Duodenal mucosa (tissue), 2 donors: ENCODE data around the gene PDE12.

Experiments used
- H3K27ac ChIP-seq: one replicate; pipeline ENCODE4 v1.7.0; 2013; ENCODE audit warnings: low read depth, low read length
- H3K27me3 ChIP-seq, 2 donors: one replicate each; pipeline ENCODE4 v1.7.0; 2013; ENCODE audit warnings: low read length in 2 of 2, control low read depth in 1 of 2; ENCODE audit not compliant: insufficient read depth in 2 of 2, control insufficient read depth in 1 of 2
- H3K36me3 ChIP-seq, 2 donors: one replicate each; pipeline ENCODE4 v1.7.0; 2013; ENCODE audit warnings: low read length in 2 of 2, control low read depth in 1 of 2; ENCODE audit not compliant: insufficient read depth in 2 of 2, control insufficient read depth in 1 of 2
- H3K4me1 ChIP-seq, 2 donors: one replicate each; pipeline ENCODE4 v1.7.0; 2013; ENCODE audit warnings: low read length in 2 of 2, control low read depth in 1 of 2; ENCODE audit not compliant: insufficient read depth in 2 of 2, control insufficient read depth in 1 of 2
- H3K4me3 ChIP-seq, 2 donors: one replicate each; pipeline ENCODE4 v1.7.0; 2013; ENCODE audit warnings: low read length in 2 of 2, low read depth in 1 of 2
- H3K9ac ChIP-seq, 2 donors: one replicate each; pipeline ENCODE4 v1.7.0; 2013; ENCODE audit warnings: low read length in 2 of 2, low read depth in 1 of 2
- H3K9me3 ChIP-seq, 2 donors: one replicate each; pipeline ENCODE4 v1.7.0; 2013; ENCODE audit warnings: low read length in 2 of 2, control low read depth in 1 of 2; ENCODE audit not compliant: control insufficient read depth in 1 of 2

PDE12 gene, protein sequence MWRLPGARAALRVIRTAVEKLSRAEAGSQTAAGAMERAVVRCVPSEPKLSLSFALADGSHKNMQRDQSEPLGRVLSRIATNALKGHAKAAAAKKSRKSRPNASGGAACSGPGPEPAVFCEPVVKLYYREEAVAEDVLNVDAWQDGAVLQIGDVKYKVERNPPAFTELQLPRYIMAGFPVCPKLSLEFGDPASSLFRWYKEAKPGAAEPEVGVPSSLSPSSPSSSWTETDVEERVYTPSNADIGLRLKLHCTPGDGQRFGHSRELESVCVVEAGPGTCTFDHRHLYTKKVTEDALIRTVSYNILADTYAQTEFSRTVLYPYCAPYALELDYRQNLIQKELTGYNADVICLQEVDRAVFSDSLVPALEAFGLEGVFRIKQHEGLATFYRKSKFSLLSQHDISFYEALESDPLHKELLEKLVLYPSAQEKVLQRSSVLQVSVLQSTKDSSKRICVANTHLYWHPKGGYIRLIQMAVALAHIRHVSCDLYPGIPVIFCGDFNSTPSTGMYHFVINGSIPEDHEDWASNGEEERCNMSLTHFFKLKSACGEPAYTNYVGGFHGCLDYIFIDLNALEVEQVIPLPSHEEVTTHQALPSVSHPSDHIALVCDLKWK

GRCh38 chr3:57555738-57556458 lies at the start of gene PDE12:
TSS of gene PDE12 (plus strand) at chr3:57556274. CDS start at chr3:57556380, 106 bp downstream.
- H3K27me3 ChIP-seq: no peaks in the 10 kb centered on the region
- H3K36me3 ChIP-seq: peaks cover 4 to 9% of the 10 kb centered on the region in 2 donors
- H3K4me3 ChIP-seq: peak within 1 kb of the TSS; percentile 91 to 92
- peak within 1 kb of the TSS; percentile 89 to 91 for H3K9ac ChIP-seq
- H3K27ac ChIP-seq: peak within 1 kb of the TSS; percentile 83
- peaks cover 20 to 22% of the 10 kb centered on the region in 2 donors for H3K4me1 ChIP-seq
- no peaks in the 10 kb centered on the region for H3K9me3 ChIP-seq

DNA sequence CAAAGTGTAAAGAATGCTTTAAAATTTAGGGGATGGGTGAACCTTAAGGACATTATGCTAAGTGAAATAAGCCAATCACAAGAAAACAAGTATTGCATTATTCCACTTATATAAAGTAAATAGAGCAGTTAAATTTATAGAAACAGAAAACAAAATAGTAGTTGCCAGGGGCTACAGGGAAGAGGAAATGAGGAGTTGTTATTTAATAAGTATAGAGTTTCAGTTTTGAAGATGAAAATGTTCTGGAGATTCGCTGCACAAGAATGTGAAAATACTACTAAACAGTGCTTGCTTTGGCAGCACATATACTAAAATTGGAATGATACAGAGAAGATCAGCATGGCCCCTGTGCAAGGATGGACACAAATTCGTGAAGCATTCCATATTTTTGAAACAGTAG lies 43.9 kb upstream of the PDE12 start:
- H3K27ac ChIP-seq: no peak overlapping the region
- no peaks in the 10 kb centered on the region for H3K36me3 ChIP-seq
- H3K9ac ChIP-seq: no peak overlapping the region
- no peaks in the 10 kb centered on the region for H3K27me3 ChIP-seq
- no peaks in the 10 kb centered on the region for H3K4me1 ChIP-seq
- H3K4me3 ChIP-seq: no peak overlapping the region
- no peaks in the 10 kb centered on the region for H3K9me3 ChIP-seq

GRCh38 chr3:57518276-57518915 lies 37.7 kb upstream of the PDE12 start:
- no peak overlapping the region for H3K4me3 ChIP-seq
- H3K9me3 ChIP-seq: no peaks in the 10 kb centered on the region
- H3K9ac ChIP-seq: no peak overlapping the region
- H3K36me3 ChIP-seq: no peaks in the 10 kb centered on the region
- no peaks in the 10 kb centered on the region for H3K27me3 ChIP-seq
- H3K27ac ChIP-seq: no peak overlapping the region
- no peaks in the 10 kb centered on the region for H3K4me1 ChIP-seq

DNA sequence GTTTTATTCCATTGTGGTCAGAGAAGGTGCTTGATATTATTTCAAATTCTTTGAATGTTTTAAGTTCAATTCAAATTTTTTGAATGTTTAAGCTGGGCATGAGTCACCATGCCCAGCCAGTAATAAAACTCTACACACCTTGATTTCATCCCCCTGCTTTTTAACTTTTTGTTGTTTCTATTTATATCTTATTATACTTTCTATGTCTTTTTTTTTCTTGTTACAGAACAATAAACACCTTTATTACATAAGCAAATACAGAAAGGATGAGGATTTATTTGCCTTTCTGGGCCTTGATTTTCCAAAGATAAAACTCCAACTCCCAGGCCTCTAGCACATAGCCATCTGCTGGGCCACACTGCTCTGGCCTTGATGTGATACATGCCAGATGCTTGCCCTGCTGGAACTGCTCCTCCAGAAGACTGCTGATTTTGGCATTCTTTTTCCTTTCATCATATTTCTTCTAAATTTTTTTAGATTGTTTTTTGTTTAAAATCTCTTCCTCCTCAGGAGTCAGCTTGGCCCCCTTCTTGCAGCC lies 25.9 kb upstream of the PDE12 start:
- Histone ChIP-seq H3K9me3 (no peaks in the 10 kb centered on the region), H3K36me3 (no peaks in the 10 kb centered on the region), H3K4me1 (no peaks in the 10 kb centered on the region), H3K27ac (no peak overlapping the region), H3K27me3 (no peaks in the 10 kb centered on the region), H3K4me3 (no peak overlapping the region), H3K9ac (no peak overlapping the region)

GRCh38 chr3:57538465-57538864 lies 17.6 kb upstream of the PDE12 start:
- Histone ChIP-seq H3K9me3 (no peaks in the 10 kb centered on the region), H3K4me1 (no peaks in the 10 kb centered on the region), H3K4me3 (no peak overlapping the region), H3K9ac (no peak overlapping the region), H3K27ac (no peak overlapping the region), H3K27me3 (no peaks in the 10 kb centered on the region), H3K36me3 (no peaks in the 10 kb centered on the region)

DNA sequence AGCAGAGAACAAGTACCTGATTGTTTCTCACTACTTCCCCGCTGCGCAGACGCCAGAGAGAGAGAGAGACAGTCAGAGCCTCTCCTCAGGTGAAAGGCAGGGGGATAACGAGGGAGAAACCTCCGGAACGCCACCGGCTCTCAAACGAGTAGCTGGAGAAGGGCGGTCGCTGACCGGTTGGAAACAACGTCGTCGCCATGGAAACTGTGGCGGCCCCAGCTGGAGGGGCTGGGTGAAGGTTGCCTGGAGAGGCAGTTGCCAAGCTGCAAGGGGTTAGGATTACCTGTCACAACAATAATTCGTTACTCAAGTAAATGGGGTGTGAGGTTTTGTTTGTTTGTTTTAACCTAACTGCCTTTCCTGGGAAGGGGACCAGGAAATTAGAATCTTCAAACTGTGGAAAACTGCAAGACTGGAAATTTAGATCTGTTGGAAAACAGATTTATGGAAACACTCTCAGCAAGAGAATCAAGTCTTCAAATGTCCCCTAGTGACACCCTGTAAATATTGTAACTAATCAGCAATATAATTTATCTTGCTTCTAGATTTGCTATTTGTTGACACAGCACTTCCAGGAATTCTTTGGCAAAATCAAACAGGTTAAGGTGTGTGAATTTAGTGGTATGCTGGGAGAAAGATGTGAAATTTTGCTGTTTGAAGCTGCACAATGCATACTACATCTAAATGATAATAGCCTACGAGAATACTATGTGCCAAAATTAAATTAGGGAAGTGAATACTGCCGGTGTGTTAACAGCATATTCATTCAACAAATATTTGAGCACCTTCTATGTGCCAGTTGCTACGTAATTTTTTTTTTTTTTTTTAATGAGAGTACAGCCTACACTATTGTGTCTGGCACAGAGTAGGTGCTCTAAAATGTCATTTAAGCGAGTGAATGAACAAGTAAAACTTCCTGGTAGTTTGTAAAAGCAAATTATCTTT lies 11.6 kb upstream of the PDE12 start, which contains the start of gene DNAH12:
DNAH12 (minus strand) TSS at position 164 of the 945 bp plus-strand sequence. CDS start 1,474 bp downstream, outside the sequence.
- H3K27me3 ChIP-seq: no peaks in the 10 kb centered on the region
- peak within 1 kb of the TSS; percentile 43 to 57 for H3K4me3 ChIP-seq
- no peaks in the 10 kb centered on the region for H3K9me3 ChIP-seq
- no peak within 1 kb of the TSS for H3K27ac ChIP-seq
- H3K36me3 ChIP-seq: no peaks in the 10 kb centered on the region
- H3K4me1 ChIP-seq: peaks cover 6 to 17% of the 10 kb centered on the region in 2 donors
- H3K9ac ChIP-seq: peak within 1 kb of the TSS; percentile 15 to 18

- Histone ChIP-seq H3K27ac (no peak overlapping the region), H3K36me3 (no peaks in the 10 kb centered on the region), H3K9me3 (no peaks in the 10 kb centered on the region), H3K27me3 (no peaks in the 10 kb centered on the region), H3K4me1 (peaks cover 6 to 17% of the 10 kb centered on the region in 2 donors), H3K9ac (no peak overlapping the region), H3K4me3 (no peak overlapping the region)
Observed at GRCh38 chr3:57545636-57546268, 10.3 kb upstream of the PDE12 start.

GRCh38 chr3:57546616-57547015 lies 9.5 kb upstream of the PDE12 start:
- H3K4me3 ChIP-seq: no peak overlapping the region
- H3K9me3 ChIP-seq: no peaks in the 10 kb centered on the region
- H3K27ac ChIP-seq: no peak overlapping the region
- no peak overlapping the region for H3K9ac ChIP-seq
- H3K36me3 ChIP-seq: no peaks in the 10 kb centered on the region
- no peaks in the 10 kb centered on the region for H3K27me3 ChIP-seq
- peaks cover 6 to 17% of the 10 kb centered on the region in 2 donors for H3K4me1 ChIP-seq
